ENCODE measurements around the gene PTPRT.

PTPRT gene

DNA sequence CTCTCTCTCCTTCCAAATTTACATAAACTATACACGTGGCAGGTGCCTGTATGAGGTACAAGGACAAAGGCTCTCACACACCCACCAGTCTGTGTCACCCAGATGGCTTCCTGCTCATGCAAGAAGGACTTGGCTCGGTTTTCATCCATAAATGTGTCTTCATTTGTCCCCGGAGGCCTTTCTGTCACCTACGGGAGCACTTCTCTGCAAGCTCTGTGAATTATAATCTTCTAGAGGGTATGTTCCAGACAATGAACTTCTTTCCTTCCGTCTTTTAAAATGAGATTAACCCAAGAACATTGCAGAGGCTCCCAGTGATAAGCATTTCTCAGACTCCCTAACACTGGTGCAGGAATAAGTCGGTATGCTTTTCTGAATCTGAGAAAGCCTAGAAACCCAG, 123.6 kb downstream of the PTPRT start:
- H3K4me3 Mint-ChIP-seq: no peak overlapping the region
- TF ChIP-seq CTCF (IDR thresholded peaks at IDR 0.05): no peak
- DNase-seq: no peak
- H3K36me3 Mint-ChIP-seq (ENCODE audit: low read depth): no peaks in the 10 kb centered on the region
- H3K27ac Mint-ChIP-seq: no peak overlapping the region
- no peaks in the 10 kb centered on the region for H3K4me1 Mint-ChIP-seq
- H3K9me3 Mint-ChIP-seq: no peaks in the 10 kb centered on the region
- peaks cover 21% of the 10 kb centered on the region for H3K27me3 Mint-ChIP-seq (ENCODE audit: low read depth, poor library complexity)

DNA sequence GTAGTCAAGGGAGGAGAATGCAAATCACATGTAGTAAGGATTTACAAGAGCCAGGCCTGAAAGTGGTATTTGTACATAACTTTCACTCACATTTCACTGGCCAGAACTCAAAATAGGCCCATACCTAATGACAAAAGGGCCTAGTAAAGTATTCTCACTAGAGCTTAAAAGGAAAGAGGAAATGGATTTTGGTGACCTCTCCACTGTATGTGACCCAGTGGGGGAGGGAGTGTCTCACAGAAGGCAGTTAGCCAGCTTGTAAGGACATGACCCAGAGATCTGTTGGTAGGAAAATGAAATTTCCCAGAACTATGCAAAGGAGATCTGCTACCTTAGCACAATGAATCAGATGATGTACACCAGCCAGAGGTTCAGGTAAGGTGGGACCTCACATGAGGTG, 124.4 kb downstream of the PTPRT start:
- H3K36me3 Mint-ChIP-seq (ENCODE audit: low read depth): no peaks in the 10 kb centered on the region
- no peaks in the 10 kb centered on the region for H3K4me1 Mint-ChIP-seq

GRCh38 chr20:43058077-43058476, 131.6 kb downstream of the PTPRT start:
- no peak for DNase-seq
- no peak for TF ChIP-seq CTCF (IDR thresholded peaks at IDR 0.05)
- H3K36me3 Mint-ChIP-seq (ENCODE audit: low read depth): no peaks in the 10 kb centered on the region
- H3K4me3 Mint-ChIP-seq: no peak overlapping the region
- peaks cover 15% of the 10 kb centered on the region for H3K27me3 Mint-ChIP-seq (ENCODE audit: low read depth, poor library complexity)
- no peaks in the 10 kb centered on the region for H3K4me1 Mint-ChIP-seq
- no peaks in the 10 kb centered on the region for H3K9me3 Mint-ChIP-seq
- H3K27ac Mint-ChIP-seq: no peak overlapping the region

More for the DNA sequence above, 124.4 kb downstream of the PTPRT start:
- no peak overlapping the region for H3K27ac Mint-ChIP-seq
- no peak for DNase-seq
- peaks cover 21% of the 10 kb centered on the region for H3K27me3 Mint-ChIP-seq (ENCODE audit: low read depth, poor library complexity)
- no peak for TF ChIP-seq CTCF (IDR thresholded peaks at IDR 0.05)
- no peaks in the 10 kb centered on the region for H3K9me3 Mint-ChIP-seq
- H3K4me3 Mint-ChIP-seq: no peak overlapping the region

DNA sequence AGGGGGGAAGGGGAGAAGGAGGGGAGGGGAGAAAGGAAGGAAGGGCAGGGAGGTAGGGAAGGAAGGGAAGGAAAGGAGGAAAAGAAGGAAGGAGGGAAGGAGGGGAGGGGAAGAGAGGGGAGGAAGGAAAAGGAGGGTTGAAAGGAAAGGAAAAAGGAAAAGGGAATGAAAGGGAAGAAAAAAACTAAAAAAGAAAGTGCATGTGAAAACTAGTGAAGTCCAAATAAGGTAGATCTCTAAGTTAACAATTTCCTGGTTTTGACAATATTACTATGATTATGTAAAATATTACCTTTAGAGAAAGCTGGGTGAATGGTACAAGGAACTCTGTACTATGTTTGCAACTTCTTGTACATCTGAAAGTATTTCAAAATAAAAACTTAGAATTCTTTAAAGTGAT, 132.4 kb downstream of the PTPRT start:
- H3K27ac Mint-ChIP-seq: no peak overlapping the region
- peaks cover 15% of the 10 kb centered on the region for H3K27me3 Mint-ChIP-seq (ENCODE audit: low read depth, poor library complexity)
- H3K4me1 Mint-ChIP-seq: no peaks in the 10 kb centered on the region
- DNase-seq: no peak
- no peaks in the 10 kb centered on the region for H3K36me3 Mint-ChIP-seq (ENCODE audit: low read depth)
- TF ChIP-seq CTCF (IDR thresholded peaks at IDR 0.05): no peak
- H3K4me3 Mint-ChIP-seq: no peak overlapping the region
- no peaks in the 10 kb centered on the region for H3K9me3 Mint-ChIP-seq

GRCh38 chr20:43055181-43055884, 134.4 kb downstream of the PTPRT start:
- no peaks in the 10 kb centered on the region for H3K36me3 Mint-ChIP-seq (ENCODE audit: low read depth)
- no peaks in the 10 kb centered on the region for H3K9me3 Mint-ChIP-seq
- TF ChIP-seq CTCF (IDR thresholded peaks at IDR 0.05): no peak
- no peaks in the 10 kb centered on the region for H3K4me1 Mint-ChIP-seq
- no peak overlapping the region for H3K4me3 Mint-ChIP-seq
- peaks cover 15% of the 10 kb centered on the region for H3K27me3 Mint-ChIP-seq (ENCODE audit: low read depth, poor library complexity)
- DNase-seq: no peak
- no peak overlapping the region for H3K27ac Mint-ChIP-seq

DNA sequence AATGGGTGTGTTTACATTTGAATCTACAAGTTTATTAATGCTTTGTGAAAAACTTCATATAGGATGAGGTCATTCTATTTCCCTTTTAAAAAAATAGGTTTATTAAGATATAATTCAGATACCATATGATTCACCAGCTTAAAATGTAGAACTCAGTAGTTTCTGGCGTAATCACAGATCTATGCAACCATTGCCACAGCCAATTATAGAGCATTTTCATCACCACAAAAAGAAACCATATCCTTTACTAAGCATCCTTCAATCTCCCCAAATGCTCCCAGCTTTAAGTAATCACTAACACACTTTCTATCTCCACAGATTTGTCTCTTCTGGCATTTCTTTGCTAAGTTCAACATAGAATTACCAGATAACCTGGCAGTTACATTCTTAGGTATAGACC, 137.2 kb downstream of the PTPRT start:
- H3K27ac Mint-ChIP-seq: no peak overlapping the region
- H3K9me3 Mint-ChIP-seq: no peaks in the 10 kb centered on the region
- H3K27me3 Mint-ChIP-seq (ENCODE audit: low read depth, poor library complexity): peaks cover 19% of the 10 kb centered on the region
- H3K4me3 Mint-ChIP-seq: no peak overlapping the region
- H3K4me1 Mint-ChIP-seq: no peaks in the 10 kb centered on the region
- TF ChIP-seq CTCF (IDR thresholded peaks at IDR 0.05): no peak
- H3K36me3 Mint-ChIP-seq (ENCODE audit: low read depth): no peaks in the 10 kb centered on the region
- no peak for DNase-seq

Data from nephron progenitor cell (in vitro differentiated cells).